Measurements from ENCODE around the gene IZUMO4.

The IZUMO4 gene

GRCh38 chr19:2064395-2064787 lies 32.3 kb upstream of the IZUMO4 start:
- Mint-ChIP-seq H3K27me3 (no peaks in the 10 kb centered on the region), H3K36me3 (peaks cover 3% of the 10 kb centered on the region), H3K4me1 (peaks cover 22% of the 10 kb centered on the region), H3K27ac (no peak overlapping the region), H3K9me3 (no peaks in the 10 kb centered on the region), H3K4me3 (no peak overlapping the region)
- CTCF ChIA-PET = no interaction called here
- DNase-seq = no peak

GRCh38 chr19:2064788-2065524 lies 31.8 kb upstream of the IZUMO4 start:
- Mint-ChIP-seq H3K27me3 (no peaks in the 10 kb centered on the region), H3K9me3 (no peaks in the 10 kb centered on the region), H3K4me3 (no peak overlapping the region), H3K36me3 (peaks cover 8% of the 10 kb centered on the region), H3K4me1 (peaks cover 26% of the 10 kb centered on the region), H3K27ac (no peak overlapping the region)
- CTCF ChIA-PET = no interaction called here
- no peak for DNase-seq

GRCh38 chr19:2070436-2070827 lies 26.3 kb upstream of the IZUMO4 start:
- CTCF ChIA-PET = interaction anchor here (0.7 to 3.3 kb wide), 8 partner anchors 9 to 206 kb away, joined by 3 to 16 read pairs (median 5); no protein-coding TSS in a partner anchor
- H3K27ac Mint-ChIP-seq = no peak overlapping the region
- no peak overlapping the region for H3K4me3 Mint-ChIP-seq
- no peaks in the 10 kb centered on the region for H3K9me3 Mint-ChIP-seq
- no peak for DNase-seq
- H3K27me3 Mint-ChIP-seq = no peaks in the 10 kb centered on the region
- H3K36me3 Mint-ChIP-seq = peaks cover 39% of the 10 kb centered on the region
- peaks cover 33% of the 10 kb centered on the region for H3K4me1 Mint-ChIP-seq

GRCh38 chr19:2070986-2071673 lies 25.6 kb upstream of the IZUMO4 start:
- CTCF ChIA-PET = interaction anchor here (3.3 kb wide), 1 partner anchor 19 kb away, joined by 16 read pairs; no protein-coding TSS in a partner anchor
- Mint-ChIP-seq H3K27me3 (no peaks in the 10 kb centered on the region), H3K36me3 (peaks cover 43% of the 10 kb centered on the region), H3K9me3 (no peaks in the 10 kb centered on the region), H3K4me1 (peaks cover 37% of the 10 kb centered on the region), H3K4me3 (no peak overlapping the region), H3K27ac (peak overlapping the region; percentile 74)
- DNase-seq = no peak

GRCh38 chr19:2072757-2073551 lies 23.8 kb upstream of the IZUMO4 start:
- Mint-ChIP-seq H3K9me3 (no peaks in the 10 kb centered on the region), H3K36me3 (peaks cover 57% of the 10 kb centered on the region), H3K27ac (peak overlapping the region; percentile 19), H3K4me1 (peaks cover 37% of the 10 kb centered on the region), H3K27me3 (no peaks in the 10 kb centered on the region), H3K4me3 (no peak overlapping the region)
- DNase-seq = no peak
- CTCF ChIA-PET = no interaction called here

GRCh38 chr19:2076526-2076944 lies 20.2 kb upstream of the IZUMO4 start:
- no peak for DNase-seq
- peaks cover 68% of the 10 kb centered on the region for H3K36me3 Mint-ChIP-seq
- no peak overlapping the region for H3K27ac Mint-ChIP-seq
- no peaks in the 10 kb centered on the region for H3K27me3 Mint-ChIP-seq
- H3K9me3 Mint-ChIP-seq = no peaks in the 10 kb centered on the region
- H3K4me3 Mint-ChIP-seq = no peak overlapping the region
- H3K4me1 Mint-ChIP-seq = peaks cover 48% of the 10 kb centered on the region
- CTCF ChIA-PET = no interaction called here

- H3K4me1 Mint-ChIP-seq = peaks cover 53% of the 10 kb centered on the region
- no peak overlapping the region for H3K27ac Mint-ChIP-seq
- H3K27me3 Mint-ChIP-seq = no peaks in the 10 kb centered on the region
- H3K36me3 Mint-ChIP-seq = peaks cover 68% of the 10 kb centered on the region
- no peak for DNase-seq
- H3K4me3 Mint-ChIP-seq = no peak overlapping the region
- H3K9me3 Mint-ChIP-seq = no peaks in the 10 kb centered on the region
- CTCF ChIA-PET = no interaction called here
Measured at GRCh38 chr19:2077398-2077797, 19.3 kb upstream of the IZUMO4 start.

- Mint-ChIP-seq H3K27me3 (no peaks in the 10 kb centered on the region), H3K4me1 (peaks cover 55% of the 10 kb centered on the region), H3K36me3 (peaks cover 70% of the 10 kb centered on the region), H3K9me3 (no peaks in the 10 kb centered on the region), H3K27ac (no peak overlapping the region), H3K4me3 (no peak overlapping the region)
- DNase-seq = no peak
- CTCF ChIA-PET = no interaction called here
Measured at GRCh38 chr19:2077833-2078619, 18.7 kb upstream of the IZUMO4 start.

GRCh38 chr19:2079076-2079864 lies 17.4 kb upstream of the IZUMO4 start:
- no peaks in the 10 kb centered on the region for H3K9me3 Mint-ChIP-seq

GRCh38 chr19:2079865-2080301 lies 16.8 kb upstream of the IZUMO4 start:
- CTCF ChIA-PET = interaction anchor here (0.6 kb wide), 1 partner anchor 10 kb away, joined by 3 read pairs; no protein-coding TSS in a partner anchor
- H3K36me3 Mint-ChIP-seq = peaks cover 80% of the 10 kb centered on the region

More at GRCh38 chr19:2079076-2079864, 17.4 kb upstream of the IZUMO4 start:
- Mint-ChIP-seq H3K36me3 (peaks cover 74% of the 10 kb centered on the region), H3K4me1 (peaks cover 49% of the 10 kb centered on the region), H3K27me3 (no peaks in the 10 kb centered on the region), H3K4me3 (peak overlapping the region; percentile 96), H3K27ac (peak overlapping the region; percentile 38)
- no peak for DNase-seq
- CTCF ChIA-PET = no interaction called here

GRCh38 chr19:2080336-2080988 lies 16.3 kb upstream of the IZUMO4 start:
- H3K27ac Mint-ChIP-seq = peak overlapping the region; percentile 97
- peaks cover 48% of the 10 kb centered on the region for H3K4me1 Mint-ChIP-seq
- peaks cover 83% of the 10 kb centered on the region for H3K36me3 Mint-ChIP-seq
- no peaks in the 10 kb centered on the region for H3K9me3 Mint-ChIP-seq
- CTCF ChIA-PET = interaction anchor here (0.6 kb wide), 1 partner anchor 11 kb away, joined by 3 read pairs; no protein-coding TSS in a partner anchor
- H3K27me3 Mint-ChIP-seq = peaks cover 5% of the 10 kb centered on the region
- H3K4me3 Mint-ChIP-seq = peak overlapping the region; percentile 96
- no peak for DNase-seq

More at GRCh38 chr19:2079865-2080301, 16.8 kb upstream of the IZUMO4 start:
- Mint-ChIP-seq H3K4me3 (peak overlapping the region; percentile 96), H3K27ac (peak overlapping the region; percentile 97), H3K9me3 (no peaks in the 10 kb centered on the region), H3K27me3 (no peaks in the 10 kb centered on the region), H3K4me1 (peaks cover 48% of the 10 kb centered on the region)
- DNase-seq = no peak

- peaks cover 6% of the 10 kb centered on the region for H3K27me3 Mint-ChIP-seq
- H3K4me3 Mint-ChIP-seq = peak overlapping the region; percentile 96
- no peaks in the 10 kb centered on the region for H3K9me3 Mint-ChIP-seq
- peak; percentile 76 for DNase-seq
- H3K4me1 Mint-ChIP-seq = peaks cover 59% of the 10 kb centered on the region
- CTCF ChIA-PET = interaction anchor here (0.6 to 1.9 kb wide), 3 partner anchors 12 to 75 kb away, joined by 3 to 6 read pairs (median 3); no protein-coding TSS in a partner anchor
- peaks cover 79% of the 10 kb centered on the region for H3K36me3 Mint-ChIP-seq
- peak overlapping the region; percentile 97 for H3K27ac Mint-ChIP-seq
Measured at GRCh38 chr19:2081873-2082810, 14.6 kb upstream of the IZUMO4 start.

Data from activated naive CD4-positive, alpha-beta T cell treated with anti-CD3 and anti-CD28 coated beads, Interleukin-2, amount 10 ng/mL, durations not matched to agents 7 days and 5 days (primary cell).